Prostate gland (tissue), 2 donors: ENCODE results near the gene CATSPERD.

Experiments
- POLR2A ChIP-seq: fragments of 450-650 bp; IDR thresholded peaks from one replicate; pipeline ENCODE4 v1.6.1; 2016; ENCODE audit warnings: antibody characterized with exemption, mild to moderate bottlenecking
- POLR2AphosphoS5 ChIP-seq: sonication (generic); formaldehyde crosslinking; IDR thresholded peaks from one replicate; pipeline ENCODE4 v1.6.1; 2017; ENCODE audit warnings: antibody characterized with exemption
- TF ChIP-seq, protein P1 (sequence below), 4 experiments: fragments of 200-600 bp in 2 of 4; fragments of 450-650 bp in 2 of 4; sonication (generic) in 2 of 4; IDR thresholded peaks; 1 replicate in 3 of 4; 2 replicates in 1 of 4; pipeline ENCODE4 v1.5.1; 2016 to 2019; ENCODE audit warnings: antibody characterized with exemption in 4 of 4, mild to moderate bottlenecking in 2 of 4, moderate library complexity in 2 of 4

DNA sequence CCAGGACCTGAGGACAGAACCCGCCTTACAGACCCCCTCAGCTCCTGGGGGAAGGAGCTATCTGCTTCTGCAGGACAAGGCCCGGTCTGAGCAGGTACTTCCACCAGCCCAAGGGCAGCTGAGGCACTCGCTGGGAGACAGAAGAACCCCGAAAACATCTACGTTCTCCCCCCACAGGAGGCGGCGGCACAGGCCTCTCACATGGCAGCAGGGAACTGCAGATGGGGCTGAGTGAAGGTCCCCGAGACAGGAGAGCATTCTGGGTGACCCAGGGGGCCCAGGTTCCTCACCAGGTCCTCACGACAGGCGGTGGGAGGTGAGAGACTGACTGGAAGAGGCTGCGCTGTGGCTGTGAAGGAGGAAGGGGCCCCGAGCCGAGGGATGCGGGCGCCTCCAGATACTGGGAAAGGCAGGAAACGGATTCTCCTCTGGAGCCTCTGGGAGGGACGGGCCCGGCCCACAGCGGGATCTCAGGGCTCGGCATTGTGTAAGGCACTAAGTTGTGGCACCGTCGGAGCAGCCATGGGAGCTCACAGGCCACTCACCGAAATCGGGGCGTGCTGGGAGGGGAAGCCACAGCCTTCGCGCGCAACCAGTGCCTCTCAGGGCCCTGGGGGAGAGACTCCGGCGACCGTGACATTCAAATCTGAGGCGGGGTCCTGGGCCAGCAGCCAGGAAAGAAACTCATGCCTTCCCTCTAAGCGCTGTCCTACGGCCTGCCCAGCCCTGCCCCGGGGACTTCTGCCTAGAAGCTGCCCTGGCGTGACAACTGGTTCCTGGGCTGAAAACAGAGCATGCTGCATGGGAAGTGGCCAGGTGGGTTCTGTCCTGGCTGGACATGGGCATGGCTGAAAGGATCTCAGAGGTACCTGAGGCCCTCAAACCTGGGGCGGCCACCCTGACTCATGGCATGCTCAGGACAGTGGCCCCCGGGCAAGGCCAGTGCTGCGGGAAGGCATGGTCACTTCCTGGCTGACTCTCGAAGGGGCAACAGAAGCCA lies 16.3 kb upstream of the CATSPERD start:
- TF ChIP-seq, protein P1, sequence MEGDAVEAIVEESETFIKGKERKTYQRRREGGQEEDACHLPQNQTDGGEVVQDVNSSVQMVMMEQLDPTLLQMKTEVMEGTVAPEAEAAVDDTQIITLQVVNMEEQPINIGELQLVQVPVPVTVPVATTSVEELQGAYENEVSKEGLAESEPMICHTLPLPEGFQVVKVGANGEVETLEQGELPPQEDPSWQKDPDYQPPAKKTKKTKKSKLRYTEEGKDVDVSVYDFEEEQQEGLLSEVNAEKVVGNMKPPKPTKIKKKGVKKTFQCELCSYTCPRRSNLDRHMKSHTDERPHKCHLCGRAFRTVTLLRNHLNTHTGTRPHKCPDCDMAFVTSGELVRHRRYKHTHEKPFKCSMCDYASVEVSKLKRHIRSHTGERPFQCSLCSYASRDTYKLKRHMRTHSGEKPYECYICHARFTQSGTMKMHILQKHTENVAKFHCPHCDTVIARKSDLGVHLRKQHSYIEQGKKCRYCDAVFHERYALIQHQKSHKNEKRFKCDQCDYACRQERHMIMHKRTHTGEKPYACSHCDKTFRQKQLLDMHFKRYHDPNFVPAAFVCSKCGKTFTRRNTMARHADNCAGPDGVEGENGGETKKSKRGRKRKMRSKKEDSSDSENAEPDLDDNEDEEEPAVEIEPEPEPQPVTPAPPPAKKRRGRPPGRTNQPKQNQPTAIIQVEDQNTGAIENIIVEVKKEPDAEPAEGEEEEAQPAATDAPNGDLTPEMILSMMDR (IDR thresholded peaks at IDR 0.05): no peak
- no peak for TF ChIP-seq POLR2AphosphoS5
- no peak for TF ChIP-seq POLR2A
